Smooth muscle cell (in vitro differentiated cells): Measurements from ENCODE around the gene GRID1. TPM values are rescaled to one million over a fixed set of nuclear protein-coding genes. Genes with fewer than 3 reads are reported as not detected.

Source experiments
- DNase-seq: peaks from one replicate; lab custom pipeline; 2025; ENCODE audit not compliant: unreplicated experiment; lab: John Stamatoyannopoulos, UW
- H2AFZ ChIP-seq: fragments of 200-600 bp; sonication (generic); 2 replicates; pipeline ENCODE4 v1.6.0; 2016; ENCODE audit warnings: antibody characterized with exemption, low read depth, mild to moderate bottlenecking
- H3F3A ChIP-seq: fragments of 200-600 bp; sonication (generic); 2 replicates; pipeline ENCODE4 v1.6.0; 2017; ENCODE audit warnings: antibody characterized with exemption, low read depth
- H3K27ac ChIP-seq: fragments of 200-600 bp; sonication (generic); 2 replicates; pipeline ENCODE4 v1.5.1; 2016; ENCODE audit warnings: low read depth, mild to moderate bottlenecking
- H3K27me3 ChIP-seq: fragments of 200-600 bp; sonication (generic); 2 replicates; pipeline ENCODE4 v1.6.1; 2016; ENCODE audit warnings: low read depth, mild to moderate bottlenecking
- H3K36me3 ChIP-seq: fragments of 200-600 bp; sonication (generic); 2 replicates; pipeline ENCODE4 v1.5.1; 2016; ENCODE audit warnings: low read depth
- H3K4me1 ChIP-seq: fragments of 200-600 bp; sonication (generic); 2 replicates; pipeline ENCODE4 v1.5.1; 2016; ENCODE audit warnings: low read depth
- H3K4me2 ChIP-seq: fragments of 200-600 bp; sonication (generic); 2 replicates; pipeline ENCODE4 v1.6.0; 2016; ENCODE audit warnings: mild to moderate bottlenecking
- H3K4me3 ChIP-seq: fragments of 200-600 bp; sonication (generic); 2 replicates; pipeline ENCODE4 v1.5.1; 2016; ENCODE audit warnings: mild to moderate bottlenecking
- H3K79me2 ChIP-seq: fragments of 200-600 bp; sonication (generic); 2 replicates; pipeline ENCODE4 v1.6.0; 2016; ENCODE audit warnings: low read depth, mild to moderate bottlenecking
- H3K9ac ChIP-seq: fragments of 200-600 bp; sonication (generic); 2 replicates; pipeline ENCODE4 v1.6.0; 2016; ENCODE audit warnings: low read depth
- H3K9me3 ChIP-seq: fragments of 200-600 bp; sonication (generic); replicated peaks from 2 replicates; pipeline ENCODE4 v1.5.1; 2016; ENCODE audit warnings: low read depth
- H4K20me1 ChIP-seq: fragments of 200-600 bp; sonication (generic); 2 replicates; pipeline ENCODE4 v1.6.0; 2016; ENCODE audit warnings: low read depth
- WGBS: methylation state at CpG from one replicate; pipeline ENCODE4 v1.1.7; 2016; ENCODE audit warnings: low lambda C conversion rate; 5-methylcytosine and 5-hydroxymethylcytosine counted together
- polyA plus RNA-seq: library from polyadenylated mRNA; unstranded; fragments of >200 nt; fragmentation: Nextera tagmentation; extraction: Ambion mirVana; gene quantifications from 2 replicates; pipeline ENCODE4 v1.2.1, GENCODE V29; 2016
- total RNA-seq: library from RNA; depleted of rRNA; stranded (reverse); fragments of >200 nt; gene quantifications from 2 replicates; pipeline ENCODE4 v1.2.3, GENCODE V29; 2014
- TF ChIP-seq, protein P1 (sequence below): fragments of 200-600 bp; sonication (generic); IDR thresholded peaks from 2 replicates; pipeline ENCODE4 v1.5.1; 2017; ENCODE audit warnings: borderline replicate concordance, mild to moderate bottlenecking, antibody characterized with exemption; ENCODE audit not compliant: insufficient read depth, poor library complexity, severe bottlenecking

The GRID1 gene
- total and polyA plus RNA-seq, 2 experiments from 2014 or later = 4.4 to 7.4 TPM

DNA sequence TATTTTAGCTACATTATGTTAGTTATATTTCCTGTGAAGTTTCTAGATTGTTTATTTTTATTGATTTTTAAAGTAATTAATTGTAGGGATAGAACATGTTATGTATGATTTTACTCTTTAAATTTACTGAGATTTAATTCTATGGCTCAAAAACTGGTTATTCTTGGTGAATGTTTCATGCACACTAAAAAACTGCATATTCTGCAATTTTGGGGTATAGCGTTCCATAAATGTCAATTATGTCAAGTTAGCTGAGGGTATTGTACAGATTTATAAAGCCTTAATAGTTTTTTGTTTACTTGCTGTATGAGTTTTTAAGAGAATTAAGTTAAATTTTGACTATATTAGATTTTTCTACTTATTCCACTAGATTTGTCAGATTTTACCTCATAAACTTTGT is 669.7 kb downstream of the GRID1 start:
- Histone ChIP-seq H4K20me1 (no peaks in the 10 kb centered on the region), H3K79me2 (no peaks in the 10 kb centered on the region), H3K4me1 (no peaks in the 10 kb centered on the region), H3K4me2 (no peak overlapping the region), H2AFZ (no peak overlapping the region), H3F3A (no peaks in the 10 kb centered on the region), H3K4me3 (no peak overlapping the region), H3K9ac (no peak overlapping the region), H3K27me3 (no peaks in the 10 kb centered on the region), H3K9me3 (peaks cover 4% of the 10 kb centered on the region), H3K36me3 (no peaks in the 10 kb centered on the region), H3K27ac (no peak overlapping the region)
- WGBS = 47% methylated on average over 1 of the region's 1 CpG
- TF ChIP-seq, protein P1, sequence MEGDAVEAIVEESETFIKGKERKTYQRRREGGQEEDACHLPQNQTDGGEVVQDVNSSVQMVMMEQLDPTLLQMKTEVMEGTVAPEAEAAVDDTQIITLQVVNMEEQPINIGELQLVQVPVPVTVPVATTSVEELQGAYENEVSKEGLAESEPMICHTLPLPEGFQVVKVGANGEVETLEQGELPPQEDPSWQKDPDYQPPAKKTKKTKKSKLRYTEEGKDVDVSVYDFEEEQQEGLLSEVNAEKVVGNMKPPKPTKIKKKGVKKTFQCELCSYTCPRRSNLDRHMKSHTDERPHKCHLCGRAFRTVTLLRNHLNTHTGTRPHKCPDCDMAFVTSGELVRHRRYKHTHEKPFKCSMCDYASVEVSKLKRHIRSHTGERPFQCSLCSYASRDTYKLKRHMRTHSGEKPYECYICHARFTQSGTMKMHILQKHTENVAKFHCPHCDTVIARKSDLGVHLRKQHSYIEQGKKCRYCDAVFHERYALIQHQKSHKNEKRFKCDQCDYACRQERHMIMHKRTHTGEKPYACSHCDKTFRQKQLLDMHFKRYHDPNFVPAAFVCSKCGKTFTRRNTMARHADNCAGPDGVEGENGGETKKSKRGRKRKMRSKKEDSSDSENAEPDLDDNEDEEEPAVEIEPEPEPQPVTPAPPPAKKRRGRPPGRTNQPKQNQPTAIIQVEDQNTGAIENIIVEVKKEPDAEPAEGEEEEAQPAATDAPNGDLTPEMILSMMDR = no peak
- DNase-seq = no peak

DNA sequence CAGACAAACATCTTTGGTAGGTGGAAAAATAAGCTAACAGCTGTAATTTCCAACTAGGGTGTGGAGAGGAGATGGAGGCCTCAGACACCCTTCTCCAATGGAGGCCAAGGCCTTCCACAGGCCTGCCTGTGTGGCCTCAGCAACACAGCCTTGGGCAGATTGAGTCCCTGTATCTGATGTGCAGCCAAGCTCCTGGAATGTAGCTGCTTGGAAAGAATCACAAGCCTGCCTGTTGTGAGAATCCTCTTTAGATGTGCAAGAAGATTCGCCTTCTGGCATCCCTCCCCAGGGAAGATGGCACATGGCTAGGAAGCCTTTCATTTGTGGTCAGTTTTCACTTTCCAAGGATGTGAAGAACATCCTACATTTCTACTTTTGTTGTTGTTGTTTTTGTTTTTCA is 684.0 kb downstream of the GRID1 start:
- H3K27me3 ChIP-seq = no peaks in the 10 kb centered on the region
- 95% methylated on average over 1 of the region's 1 CpG for WGBS
- TF ChIP-seq, protein P1 = no peak
- no peaks in the 10 kb centered on the region for H3K9me3 ChIP-seq
- H2AFZ ChIP-seq = no peak overlapping the region
- no peaks in the 10 kb centered on the region for H3K79me2 ChIP-seq
- H3K27ac ChIP-seq = no peak overlapping the region
- H3K36me3 ChIP-seq = no peaks in the 10 kb centered on the region
- no peak overlapping the region for H3K9ac ChIP-seq
- no peaks in the 10 kb centered on the region for H4K20me1 ChIP-seq
- no peak for DNase-seq
- H3K4me2 ChIP-seq = no peak overlapping the region
- H3F3A ChIP-seq = no peaks in the 10 kb centered on the region
- no peak overlapping the region for H3K4me3 ChIP-seq
- no peaks in the 10 kb centered on the region for H3K4me1 ChIP-seq

DNA sequence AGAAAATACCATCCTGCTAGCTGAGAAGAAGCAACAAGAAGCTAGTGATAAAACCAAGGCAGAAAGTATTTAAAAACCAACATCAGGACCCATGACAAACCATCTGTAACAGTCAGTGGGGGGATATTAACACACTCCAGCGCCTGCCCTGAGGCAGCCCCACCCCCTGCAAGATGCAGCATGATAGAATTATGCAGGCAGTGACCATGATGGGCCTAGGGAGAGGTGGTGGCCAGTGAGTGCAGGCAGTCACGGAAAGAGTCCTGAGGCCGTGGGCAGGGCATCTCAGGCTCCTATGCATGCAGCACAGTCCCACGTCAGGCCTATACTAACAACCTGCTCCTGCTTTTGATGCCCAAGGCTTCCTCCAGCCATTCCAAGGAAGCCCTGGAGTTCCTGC is 686.9 kb downstream of the GRID1 start:
- Histone ChIP-seq H3K4me3 (no peak overlapping the region), H3K27me3 (no peaks in the 10 kb centered on the region), H3F3A (no peaks in the 10 kb centered on the region), H3K4me2 (no peak overlapping the region), H3K9me3 (no peaks in the 10 kb centered on the region), H3K4me1 (no peaks in the 10 kb centered on the region), H3K79me2 (no peaks in the 10 kb centered on the region), H3K27ac (peak overlapping the region; percentile 42), H3K36me3 (no peaks in the 10 kb centered on the region), H4K20me1 (no peaks in the 10 kb centered on the region), H2AFZ (no peak overlapping the region), H3K9ac (no peak overlapping the region)
- no peak for DNase-seq
- 74% methylated on average over 4 of the region's 4 CpGs for WGBS
- TF ChIP-seq, protein P1 = no peak

DNA sequence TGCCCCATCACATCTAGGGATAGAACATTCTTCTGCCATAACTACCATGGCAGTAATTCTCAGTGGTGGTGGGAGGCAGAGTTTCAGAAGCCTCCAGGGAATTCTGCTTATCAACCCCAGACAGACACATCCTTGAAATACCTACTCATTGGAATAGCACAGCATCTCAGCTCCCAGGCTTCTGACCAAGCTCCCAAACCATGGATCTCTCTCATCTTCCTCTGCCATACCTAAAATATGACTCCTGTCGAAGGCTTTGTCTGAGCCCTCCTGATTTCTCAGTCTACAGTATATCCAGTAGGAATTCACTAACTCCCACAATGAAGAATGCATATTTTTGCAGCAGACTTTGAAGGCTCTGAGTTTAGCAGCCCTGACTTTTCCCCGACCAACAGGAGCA is 687.5 kb downstream of the GRID1 start:
- Histone ChIP-seq H3F3A (no peaks in the 10 kb centered on the region), H3K36me3 (no peaks in the 10 kb centered on the region), H3K4me3 (no peak overlapping the region), H3K27ac (peak overlapping the region; percentile 42), H3K9ac (no peak overlapping the region), H2AFZ (no peak overlapping the region), H3K4me1 (no peaks in the 10 kb centered on the region), H4K20me1 (no peaks in the 10 kb centered on the region), H3K79me2 (no peaks in the 10 kb centered on the region), H3K27me3 (no peaks in the 10 kb centered on the region), H3K4me2 (no peak overlapping the region), H3K9me3 (no peaks in the 10 kb centered on the region)
- DNase-seq = no peak
- 64% methylated on average over 2 of the region's 2 CpGs for WGBS
- TF ChIP-seq, protein P1 = no peak
